PC-9 (cell line): Measurements from ENCODE around the gene MAST2. TPM values are rescaled to one million over a fixed set of nuclear protein-coding genes. Genes with fewer than 3 reads are reported as not detected.

Experiments
- BruUV-seq: library from RNA; stranded (reverse); fragments of 400-500 nt; replicated peaks from 2 replicates; lab custom pipeline; 2021; lab: Mats Ljungman, UMichigan
- CTCF ChIA-PET: fragments of 300-600 bp; sonication (Branson Sonifier 250); formaldehyde crosslinking; loops from one replicate; lab custom pipeline; 2022; ENCODE audit warnings: antibody characterized with exemption; lab: Charles Lee
- POLR2A ChIA-PET: fragments of 300-600 bp; sonication (Branson Sonifier 250); formaldehyde crosslinking; loops from one replicate; lab custom pipeline; 2022; ENCODE audit warnings: antibody characterized with exemption; ENCODE audit not compliant: unreplicated experiment; lab: Charles Lee
- DNase-seq, 2 experiments: peaks; one replicate each; pipeline versions ENCODE4 v3.0.0 to v3.0.0-alpha.2; 2015 to 2022; ENCODE audit warnings: mixed read lengths in 1 of 2
- H2AFZ ChIP-seq: fragments of 200-600 bp; sonication (generic); 2 replicates; pipeline ENCODE4 v1.8.1; 2017; ENCODE audit warnings: antibody characterized with exemption
- H3F3A ChIP-seq: fragments of 200-600 bp; sonication (generic); 2 replicates; pipeline ENCODE4 v1.8.1; 2017; ENCODE audit warnings: antibody characterized with exemption, mild to moderate bottlenecking, low read depth; ENCODE audit not compliant: insufficient read depth
- H3K27ac ChIP-seq: fragments of 200-600 bp; sonication (generic); 2 replicates; pipeline ENCODE4 v1.6.1; 2016; ENCODE audit warnings: mixed run types
- H3K27me3 ChIP-seq: fragments of 200-600 bp; sonication (generic); 2 replicates; pipeline ENCODE4 v1.6.1; 2016; ENCODE audit warnings: low read depth, mixed run types; ENCODE audit not compliant: insufficient read depth
- H3K36me3 ChIP-seq: fragments of 200-600 bp; sonication (generic); 2 replicates; pipeline ENCODE4 v1.6.1; 2016; ENCODE audit warnings: low read depth, mixed run types
- H3K4me1 ChIP-seq: fragments of 200-600 bp; sonication (generic); replicated peaks from 2 replicates; pipeline ENCODE4 v1.6.1; 2016; ENCODE audit warnings: mixed run types; ENCODE audit not compliant: insufficient read depth
- H3K4me2 ChIP-seq: fragments of 200-600 bp; sonication (generic); 2 replicates; pipeline ENCODE4 v1.6.1; 2017; ENCODE audit warnings: mixed run types
- H3K4me3 ChIP-seq: fragments of 200-600 bp; sonication (generic); 2 replicates; pipeline ENCODE4 v1.6.1; 2016; ENCODE audit warnings: mixed run types
- H3K79me2 ChIP-seq: fragments of 200-600 bp; sonication (generic); 2 replicates; pipeline ENCODE4 v1.6.1; 2017; ENCODE audit warnings: low read depth, mixed run types
- H3K9me2 ChIP-seq: fragments of 200-600 bp; sonication (generic); 2 replicates; pipeline ENCODE4 v1.8.1; 2017; ENCODE audit warnings: mild to moderate bottlenecking; ENCODE audit not compliant: insufficient read depth
- H3K9me3 ChIP-seq: fragments of 200-600 bp; sonication (generic); 2 replicates; pipeline ENCODE4 v1.8.1; 2016; ENCODE audit warnings: low read depth; ENCODE audit not compliant: insufficient read depth
- H4K20me1 ChIP-seq: fragments of 200-600 bp; sonication (generic); 2 replicates; pipeline ENCODE4 v1.8.1; 2017; ENCODE audit not compliant: insufficient read depth
- CTCF ChIP-seq: fragments of 200-600 bp; sonication (generic); conservative IDR thresholded peaks from 2 replicates; pipeline ENCODE4 v1.6.1; 2017; ENCODE audit warnings: mixed run types, antibody characterized with exemption, mild to moderate bottlenecking, moderate library complexity
- EZH2 ChIP-seq: fragments of 200-600 bp; sonication (generic); IDR thresholded peaks from 2 replicates; pipeline ENCODE4 v1.8.0; 2017; ENCODE audit warnings: antibody characterized with exemption, low read depth
- intact Hi-C: fragments of 100-400 bp; cut with micrococcal nuclease; formaldehyde crosslinking; loops from one replicate; pipeline ENCODE4 v1.10.0; 2022; ENCODE audit not compliant: unreplicated experiment
- total RNA-seq: library from RNA; stranded (reverse); gene quantifications from 2 replicates; pipeline ENCODE4 v1.2.3, GENCODE V29; 2021

The MAST2 gene
- total RNA-seq, 1 experiment from 2014 or later: 58.8 TPM

- H3K79me2 ChIP-seq: peaks cover 6% of the 10 kb centered on the region; the same call in 1 of the 2 replicates
- H3K9me3 ChIP-seq: no peaks in the 10 kb centered on the region
- TF ChIP-seq EZH2 (no peak), CTCF (no peak)
- no peaks in the 10 kb centered on the region for H3K4me1 ChIP-seq
- BruUV-seq: no TSS peak
- no peak for DNase-seq
- no peaks in the 10 kb centered on the region for H3K27me3 ChIP-seq
- CTCF ChIA-PET: interaction anchor here (0.7 kb wide), 1 partner anchor 234 kb away, joined by 4 read pairs; no protein-coding TSS in a partner anchor
- no peak overlapping the region for H2AFZ ChIP-seq
- H3K9me2 ChIP-seq: no peaks in the 10 kb centered on the region
- no peak overlapping the region for H3K4me2 ChIP-seq
- peaks cover 6% of the 10 kb centered on the region; the same call in 1 of the 2 replicates for H3F3A ChIP-seq
- H3K4me3 ChIP-seq: no peak overlapping the region
- POLR2A ChIA-PET: no interaction called here
- no peak overlapping the region for H3K27ac ChIP-seq
- H3K36me3 ChIP-seq: no peaks in the 10 kb centered on the region
- intact Hi-C loops: no loop called here
- no peaks in the 10 kb centered on the region for H4K20me1 ChIP-seq
Observed at GRCh38 chr1:45846931-45847330, 43.5 kb downstream of the MAST2 start.

DNA sequence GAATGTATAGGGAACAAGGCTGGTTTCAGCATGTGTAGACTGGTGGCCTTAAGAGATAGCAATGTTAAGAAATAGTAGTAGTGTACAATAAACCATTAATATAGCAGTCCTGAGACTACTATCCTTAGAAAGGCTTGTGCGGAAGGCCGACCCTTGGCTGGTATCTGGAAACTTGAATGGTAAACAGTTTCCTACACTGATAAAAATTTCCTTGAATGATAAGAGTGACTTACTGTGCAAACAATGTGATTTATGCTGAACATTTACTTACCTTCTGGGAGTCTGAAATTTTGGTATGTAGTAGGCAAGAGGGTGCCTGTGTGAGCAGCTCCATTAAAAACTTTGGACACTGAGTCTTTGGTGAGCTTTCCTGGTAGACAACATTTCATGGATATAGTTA, 44.7 kb downstream of the MAST2 start:
- Histone ChIP-seq H3K79me2 (peaks cover 6% of the 10 kb centered on the region; the same call in 1 of the 2 replicates), H3K4me1 (no peaks in the 10 kb centered on the region), H4K20me1 (no peaks in the 10 kb centered on the region), H3K27me3 (no peaks in the 10 kb centered on the region), H3K9me2 (no peaks in the 10 kb centered on the region), H3F3A (peaks cover 6% of the 10 kb centered on the region; the same call in 1 of the 2 replicates), H3K27ac (no peak overlapping the region), H3K4me3 (no peak overlapping the region), H3K9me3 (no peaks in the 10 kb centered on the region), H2AFZ (no peak overlapping the region), H3K36me3 (no peaks in the 10 kb centered on the region), H3K4me2 (no peak overlapping the region)
- ChIA-PET CTCF (no interaction called here), POLR2A (no interaction called here)
- no TSS peak for BruUV-seq
- no peak for DNase-seq
- TF ChIP-seq EZH2 (no peak), CTCF (no peak)
- intact Hi-C loops: no loop called here

DNA sequence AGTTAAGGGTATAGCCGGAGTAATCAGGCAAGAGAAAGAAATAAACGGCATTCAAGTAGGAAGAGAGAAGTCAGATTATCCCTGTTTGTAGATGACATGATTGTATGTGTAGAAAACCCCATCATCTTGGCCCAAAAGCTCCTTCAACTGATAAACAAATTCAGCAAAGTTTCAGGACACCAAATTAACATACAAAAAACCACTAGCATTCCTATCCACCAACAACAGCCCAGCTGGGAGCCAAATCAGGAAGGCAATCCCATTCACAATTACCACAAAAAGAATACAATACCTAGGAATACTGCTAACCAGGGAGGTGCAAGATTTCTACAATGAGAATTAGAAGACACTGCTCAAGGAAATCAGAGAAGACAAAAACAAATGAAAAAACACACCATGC, 45.3 kb downstream of the MAST2 start:
- Histone ChIP-seq H4K20me1 (no peaks in the 10 kb centered on the region), H2AFZ (no peak overlapping the region), H3K27me3 (no peaks in the 10 kb centered on the region), H3K9me3 (no peaks in the 10 kb centered on the region), H3K27ac (no peak overlapping the region), H3K4me2 (no peak overlapping the region), H3F3A (peaks cover 6% of the 10 kb centered on the region; the same call in 1 of the 2 replicates), H3K4me3 (no peak overlapping the region), H3K79me2 (peaks cover 6% of the 10 kb centered on the region; the same call in 1 of the 2 replicates), H3K4me1 (no peaks in the 10 kb centered on the region), H3K36me3 (no peaks in the 10 kb centered on the region), H3K9me2 (no peaks in the 10 kb centered on the region)
- BruUV-seq: no TSS peak
- ChIA-PET CTCF (no interaction called here), POLR2A (no interaction called here)
- DNase-seq: no peak
- intact Hi-C loops: no loop called here
- no peak for TF ChIP-seq CTCF
- no peak for TF ChIP-seq EZH2
